IMR-90 (cell line): ENCODE measurements around the gene VPS37C. TPM values are rescaled to one million over a fixed set of nuclear protein-coding genes. Genes with fewer than 3 reads are reported as not detected.

Source experiments
- ATAC-seq: fragments of 200-7000 bp; cut with Tn5 transposase; 2 replicates; pipeline ENCODE4 v1.9.1; 2020; ENCODE audit warnings: low read depth, mild to moderate bottlenecking, moderate library complexity
- BruUV-seq: library from RNA; stranded (reverse); fragments of 400-500 nt; replicated peaks from 2 replicates; lab custom pipeline; 2021; lab: Mats Ljungman, UMichigan
- CTCF ChIA-PET: fragments of 300-600 bp; formaldehyde crosslinking; extraction: SDS; loops from one replicate; lab custom pipeline; 2021; ENCODE audit warnings: antibody characterized with exemption; lab: Yijun Ruan, JAX
- POLR2A ChIA-PET: fragments of 300-600 bp; sonication (Branson Sonifier 250); formaldehyde crosslinking; loops from one replicate; lab custom pipeline; 2022; ENCODE audit warnings: antibody characterized with exemption; ENCODE audit not compliant: unreplicated experiment; lab: Charles Lee
- DNase-seq: peaks from one replicate; pipeline ENCODE4 v3.0.0; 2013
- H2AFZ ChIP-seq: replicated peaks from 2 replicates; pipeline ENCODE3; 2013; ENCODE audit warnings: low read length, mild to moderate bottlenecking; ENCODE audit not compliant: poor library complexity
- H2AK5ac ChIP-seq: 2 replicates; pipeline ENCODE4 v1.6.1; 2013; ENCODE audit warnings: low read depth, low read length, inconsistent platforms
- H2AK9ac ChIP-seq: replicated peaks from 2 replicates; pipeline ENCODE3; 2013; ENCODE audit warnings: mild to moderate bottlenecking, low read depth, low read length, moderate library complexity; ENCODE audit not compliant: poor library complexity
- H2BK120ac ChIP-seq: 2 replicates; pipeline ENCODE4 v1.6.1; 2013; ENCODE audit warnings: low read depth, low read length, inconsistent platforms
- H2BK15ac ChIP-seq: 3 replicates; pipeline ENCODE4 v1.6.1; 2013; ENCODE audit warnings: low read depth, low read length, inconsistent platforms
- H2BK20ac ChIP-seq: 2 replicates; pipeline ENCODE4 v1.6.1; 2013; ENCODE audit warnings: low read depth, mild to moderate bottlenecking, inconsistent platforms, low read length, moderate library complexity
- H2BK5ac ChIP-seq: 2 replicates; pipeline ENCODE4 v1.6.1; 2013; ENCODE audit warnings: mild to moderate bottlenecking, low read depth, low read length, inconsistent platforms; ENCODE audit not compliant: poor library complexity, severe bottlenecking
- H3K14ac ChIP-seq: replicated peaks from 2 replicates; pipeline ENCODE4 v1.6.1; 2013; ENCODE audit warnings: low read depth, low read length, inconsistent platforms
- H3K18ac ChIP-seq: 2 replicates; pipeline ENCODE4 v1.6.1; 2013; ENCODE audit warnings: low read depth, low read length, control low read depth
- H3K23ac ChIP-seq: 2 replicates; pipeline ENCODE4 v1.6.1; 2013; ENCODE audit warnings: low read depth, low read length, inconsistent platforms
- H3K27ac ChIP-seq: 2 replicates; pipeline ENCODE4 v1.5.1; 2013; ENCODE audit warnings: mild to moderate bottlenecking, control low read depth, low read length; ENCODE audit not compliant: insufficient read depth
- H3K27me3 ChIP-seq: 2 replicates; pipeline ENCODE4 v1.6.1; 2013; ENCODE audit warnings: low read length; ENCODE audit not compliant: control insufficient read depth, insufficient read depth
- H3K36me3 ChIP-seq: 2 replicates; pipeline ENCODE4 v1.6.1; 2013; ENCODE audit warnings: low read length, mixed read lengths; ENCODE audit not compliant: control insufficient read depth, insufficient read depth
- H3K4ac ChIP-seq: 2 replicates; pipeline ENCODE4 v1.6.1; 2013; ENCODE audit warnings: low read depth, low read length, inconsistent platforms
- H3K4me1 ChIP-seq: 2 replicates; pipeline ENCODE4 v1.6.1; 2013; ENCODE audit warnings: low read length, mixed read lengths; ENCODE audit not compliant: control insufficient read depth, insufficient read depth
- H3K4me2 ChIP-seq: 2 replicates; pipeline ENCODE4 v1.6.1; 2013; ENCODE audit warnings: low read depth, mild to moderate bottlenecking, control low read depth, low read length, moderate library complexity
- H3K4me3 ChIP-seq: 2 replicates; pipeline ENCODE4 v1.5.1; 2013; ENCODE audit warnings: low read depth, mild to moderate bottlenecking, control low read depth, low read length, moderate library complexity; ENCODE audit not compliant: insufficient read depth
- H3K56ac ChIP-seq: 2 replicates; pipeline ENCODE4 v1.6.1; 2013; ENCODE audit warnings: low read length, inconsistent platforms; ENCODE audit not compliant: insufficient read depth; ENCODE audit errors: extremely low read depth
- H3K79me1 ChIP-seq, 2 experiments: 2 replicates each; pipeline ENCODE4 v1.6.1; 2013; ENCODE audit warnings: low read length in 2 of 2, inconsistent platforms in 1 of 2, low read depth in 1 of 2
- H3K9ac ChIP-seq: 2 replicates; pipeline ENCODE4 v1.6.1; 2013; ENCODE audit warnings: low read depth, low read length, control low read depth
- H3K9me1 ChIP-seq: 2 replicates; pipeline ENCODE4 v1.6.1; 2013; ENCODE audit warnings: low read length, inconsistent platforms; ENCODE audit not compliant: insufficient read depth
- H3K9me3 ChIP-seq: 2 replicates; pipeline ENCODE4 v1.6.1; 2013; ENCODE audit warnings: low read length; ENCODE audit not compliant: control insufficient read depth, insufficient read depth
- H4K20me1 ChIP-seq: 2 replicates; pipeline ENCODE4 v1.6.1; 2013; ENCODE audit warnings: low read length, inconsistent platforms; ENCODE audit not compliant: insufficient read depth
- H4K5ac ChIP-seq: 2 replicates; pipeline ENCODE4 v1.6.1; 2013; ENCODE audit warnings: mild to moderate bottlenecking, low read depth, low read length, control low read depth
- H4K8ac ChIP-seq, 2 experiments: 2 replicates each; pipeline ENCODE4 v1.6.1; 2013; ENCODE audit warnings: low read depth in 2 of 2, low read length in 2 of 2, control low read depth in 1 of 2, inconsistent platforms in 1 of 2
- H4K91ac ChIP-seq: 2 replicates; pipeline ENCODE4 v1.6.1; 2013; ENCODE audit warnings: low read depth, low read length, inconsistent platforms; ENCODE audit not compliant: insufficient read depth
- BHLHE40 ChIP-seq: fragments of 150-350 bp; IDR thresholded peaks from 2 replicates; pipeline ENCODE4 v1.6.1; 2016; ENCODE audit warnings: mild to moderate bottlenecking, low read depth, low read length
- CEBPB ChIP-seq: IDR thresholded peaks from 2 replicates; pipeline ENCODE4 v1.6.1; 2012; ENCODE audit warnings: low read depth, low read length, improper control_type of control experiment
- FOS ChIP-seq: fragments of 150-350 bp; IDR thresholded peaks from 2 replicates; pipeline ENCODE4 v1.6.1; 2016; ENCODE audit warnings: low read depth, low read length
- MAFK ChIP-seq: IDR thresholded peaks from 2 replicates; pipeline ENCODE4 v1.6.1; 2012; ENCODE audit warnings: low read depth, low read length, improper control_type of control experiment
- MXI1 ChIP-seq: IDR thresholded peaks from 2 replicates; pipeline ENCODE4 v1.6.1; 2012; ENCODE audit warnings: low read depth, mild to moderate bottlenecking, low read length, moderate library complexity, borderline replicate concordance
- NFE2L2 ChIP-seq: fragments of 150-350 bp; IDR thresholded peaks from 2 replicates; pipeline ENCODE4 v1.6.1; 2016; ENCODE audit warnings: low read depth, mild to moderate bottlenecking, low read length
- POLR2A ChIP-seq: IDR thresholded peaks from 2 replicates; pipeline ENCODE4 v1.6.1; 2012; ENCODE audit warnings: mild to moderate bottlenecking, low read depth, low read length
- RAD21 ChIP-seq: IDR thresholded peaks from 2 replicates; pipeline ENCODE4 v1.6.1; 2012; ENCODE audit warnings: low read length, improper control_type of control experiment
- RCOR1 ChIP-seq: IDR thresholded peaks from 2 replicates; pipeline ENCODE4 v1.6.1; 2012; ENCODE audit warnings: mild to moderate bottlenecking, low read length, improper control_type of control experiment; ENCODE audit not compliant: insufficient replicate concordance
- RFX5 ChIP-seq: IDR thresholded peaks from 2 replicates; pipeline ENCODE4 v1.8.0; 2012; ENCODE audit warnings: low read depth, mild to moderate bottlenecking, low read length, moderate library complexity
- WGBS, 2 experiments: methylation state at CpG; one replicate each; pipeline versions ENCODE4 v1.1.5 to v1.1.7; 2013; ENCODE audit warnings: missing lambda C conversion rate in 2 of 2; ENCODE audit not compliant: insufficient read length in 1 of 2; ENCODE audit errors: extremely low coverage in 2 of 2; 5-methylcytosine and 5-hydroxymethylcytosine counted together
- dilution Hi-C: fragments of 300-500 bp; cut with HindIII; formaldehyde crosslinking; loops from one replicate; pipeline ENCODE4 v1.14.3; 2018; ENCODE audit warnings: low sequenced_read_pairs; ENCODE audit not compliant: unreplicated experiment
- in situ Hi-C: fragments of 300-500 bp; cut with MboI; formaldehyde crosslinking; loops from 3 replicates; pipeline ENCODE4 v1.14.3; 2019; ENCODE audit warnings: low sequenced_read_pairs, inconsistent platforms, mixed read lengths
- intact Hi-C: fragments of 100-400 bp; cut with micrococcal nuclease; formaldehyde crosslinking; loops from 2 replicates; pipeline ENCODE4 v1.10.0; 2022
- polyA plus RNA-seq, 3 experiments: library from polyadenylated mRNA; depleted of rRNA; stranded (reverse); fragments of >200 nt; gene quantifications; 2 replicates each; pipeline ENCODE4 v1.2.3, GENCODE V29; 2012; ENCODE audit warnings: low replicate concordance in 1 of 3
- total RNA-seq: library from RNA; depleted of rRNA; stranded (reverse); fragments of >200 nt; gene quantifications from 2 replicates; pipeline ENCODE4 v1.2.3, GENCODE V29; 2012
- TF ChIP-seq, protein P1 (sequence below): conservative IDR thresholded peaks from 2 replicates; pipeline ENCODE4 v1.5.1; 2012; ENCODE audit warnings: mild to moderate bottlenecking, low read depth, low read length, improper control_type of control experiment
- TF ChIP-seq, protein P2 (sequence below): fragments of 150-350 bp; IDR thresholded peaks from 2 replicates; pipeline ENCODE4 v1.6.1; 2016; ENCODE audit warnings: low read depth, mild to moderate bottlenecking, low read length, moderate library complexity, borderline replicate concordance
- TF ChIP-seq, protein P3 (sequence below): fragments of 150-350 bp; IDR thresholded peaks from 2 replicates; pipeline ENCODE4 v1.6.1; 2017; ENCODE audit warnings: mild to moderate bottlenecking, antibody characterized with exemption, low read length, low read depth

The VPS37C gene
- total and polyA plus RNA-seq, 2 of the 4 experiments (the other 2 are of a cell fraction), result 3.2 to 13.2 TPM

DNA sequence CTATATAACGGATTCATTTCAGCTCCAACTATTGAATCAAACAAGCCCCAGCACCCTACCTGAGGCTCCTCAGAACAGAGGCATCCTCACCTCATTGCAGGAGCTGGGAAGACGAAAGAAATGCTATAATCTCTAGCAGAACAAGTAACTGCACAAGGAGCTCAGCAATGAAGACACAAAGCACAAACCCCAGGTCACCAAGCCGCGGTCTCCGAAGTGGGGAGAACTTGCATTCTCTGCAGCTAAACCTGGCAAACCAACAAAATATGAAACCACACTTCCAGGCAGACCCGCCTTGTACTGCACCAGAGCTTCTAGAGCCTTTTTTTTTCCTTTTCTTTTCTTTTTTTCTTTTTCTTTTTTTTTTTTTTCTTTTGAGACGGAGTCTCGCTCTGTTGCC, 80.7 kb downstream of the VPS37C start:
- no peak for ATAC-seq
- no peaks in the 10 kb centered on the region for H3K9me3 ChIP-seq
- H3K4me1 ChIP-seq, result no peaks in the 10 kb centered on the region
- H3K23ac ChIP-seq, result no peak overlapping the region
- H3K27me3 ChIP-seq, result peaks cover 31% of the 10 kb centered on the region
- H4K91ac ChIP-seq, result no peak overlapping the region
- ChIA-PET CTCF (no interaction called here), POLR2A (no interaction called here)
- H4K5ac ChIP-seq, result no peak overlapping the region
- DNase-seq, result no peak
- no peak overlapping the region for H4K8ac ChIP-seq
- dilution Hi-C loops, result no loop called here
- H3K14ac ChIP-seq, result no peak overlapping the region
- no peaks in the 10 kb centered on the region for H3K9me1 ChIP-seq
- H3K79me1 ChIP-seq, result no peaks in the 10 kb centered on the region
- no peaks in the 10 kb centered on the region for H3K36me3 ChIP-seq
- no peak overlapping the region for H2AK9ac ChIP-seq
- H2BK15ac ChIP-seq, result no peak overlapping the region
- no peak overlapping the region for H3K27ac ChIP-seq
- in situ Hi-C loops, result no loop called here
- H4K20me1 ChIP-seq, result no peaks in the 10 kb centered on the region
- no peak overlapping the region for H2AK5ac ChIP-seq
- no peak overlapping the region for H2BK5ac ChIP-seq
- intact Hi-C loops, result no loop called here
- 0% methylated on average over 2 of the region's 8 CpGs; no CpG with 5 or more reads in 1 of the 2 experiments for WGBS, 2 experiments
- H3K9ac ChIP-seq, result no peak overlapping the region
- no peak overlapping the region for H3K4me3 ChIP-seq
- no peak overlapping the region for H2AFZ ChIP-seq
- no peak overlapping the region for H3K4ac ChIP-seq
- H3K4me2 ChIP-seq, result no peak overlapping the region
- H3K56ac ChIP-seq, result no peak overlapping the region
- no peak overlapping the region for H3K18ac ChIP-seq
- BruUV-seq, result no TSS peak
- TF ChIP-seq RFX5, result no peak
- no peak for TF ChIP-seq NFE2L2
- no peak for TF ChIP-seq RCOR1
- TF ChIP-seq, protein P1, sequence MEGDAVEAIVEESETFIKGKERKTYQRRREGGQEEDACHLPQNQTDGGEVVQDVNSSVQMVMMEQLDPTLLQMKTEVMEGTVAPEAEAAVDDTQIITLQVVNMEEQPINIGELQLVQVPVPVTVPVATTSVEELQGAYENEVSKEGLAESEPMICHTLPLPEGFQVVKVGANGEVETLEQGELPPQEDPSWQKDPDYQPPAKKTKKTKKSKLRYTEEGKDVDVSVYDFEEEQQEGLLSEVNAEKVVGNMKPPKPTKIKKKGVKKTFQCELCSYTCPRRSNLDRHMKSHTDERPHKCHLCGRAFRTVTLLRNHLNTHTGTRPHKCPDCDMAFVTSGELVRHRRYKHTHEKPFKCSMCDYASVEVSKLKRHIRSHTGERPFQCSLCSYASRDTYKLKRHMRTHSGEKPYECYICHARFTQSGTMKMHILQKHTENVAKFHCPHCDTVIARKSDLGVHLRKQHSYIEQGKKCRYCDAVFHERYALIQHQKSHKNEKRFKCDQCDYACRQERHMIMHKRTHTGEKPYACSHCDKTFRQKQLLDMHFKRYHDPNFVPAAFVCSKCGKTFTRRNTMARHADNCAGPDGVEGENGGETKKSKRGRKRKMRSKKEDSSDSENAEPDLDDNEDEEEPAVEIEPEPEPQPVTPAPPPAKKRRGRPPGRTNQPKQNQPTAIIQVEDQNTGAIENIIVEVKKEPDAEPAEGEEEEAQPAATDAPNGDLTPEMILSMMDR, result no peak
- no peak for TF ChIP-seq FOS
- TF ChIP-seq MXI1, result no peak
- TF ChIP-seq BHLHE40, result no peak
- TF ChIP-seq RAD21, result no peak
- no peak for TF ChIP-seq POLR2A
- no peak for TF ChIP-seq CEBPB
- TF ChIP-seq, protein P2, sequence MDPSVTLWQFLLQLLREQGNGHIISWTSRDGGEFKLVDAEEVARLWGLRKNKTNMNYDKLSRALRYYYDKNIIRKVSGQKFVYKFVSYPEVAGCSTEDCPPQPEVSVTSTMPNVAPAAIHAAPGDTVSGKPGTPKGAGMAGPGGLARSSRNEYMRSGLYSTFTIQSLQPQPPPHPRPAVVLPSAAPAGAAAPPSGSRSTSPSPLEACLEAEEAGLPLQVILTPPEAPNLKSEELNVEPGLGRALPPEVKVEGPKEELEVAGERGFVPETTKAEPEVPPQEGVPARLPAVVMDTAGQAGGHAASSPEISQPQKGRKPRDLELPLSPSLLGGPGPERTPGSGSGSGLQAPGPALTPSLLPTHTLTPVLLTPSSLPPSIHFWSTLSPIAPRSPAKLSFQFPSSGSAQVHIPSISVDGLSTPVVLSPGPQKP, result no peak
- TF ChIP-seq, protein P3, sequence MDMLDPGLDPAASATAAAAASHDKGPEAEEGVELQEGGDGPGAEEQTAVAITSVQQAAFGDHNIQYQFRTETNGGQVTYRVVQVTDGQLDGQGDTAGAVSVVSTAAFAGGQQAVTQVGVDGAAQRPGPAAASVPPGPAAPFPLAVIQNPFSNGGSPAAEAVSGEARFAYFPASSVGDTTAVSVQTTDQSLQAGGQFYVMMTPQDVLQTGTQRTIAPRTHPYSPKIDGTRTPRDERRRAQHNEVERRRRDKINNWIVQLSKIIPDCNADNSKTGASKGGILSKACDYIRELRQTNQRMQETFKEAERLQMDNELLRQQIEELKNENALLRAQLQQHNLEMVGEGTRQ, result no peak
- TF ChIP-seq MAFK, result no peak
- no peak overlapping the region for H2BK120ac ChIP-seq
- H2BK20ac ChIP-seq, result no peak overlapping the region
